ENCODE measurements around the gene BAZ2B. TPM values are rescaled to one million over a fixed set of nuclear protein-coding genes. Genes with fewer than 3 reads are reported as not detected.
A peak's percentile ranks its signal among the peaks of the same experiment; 100 is the strongest.

BAZ2B gene
- total RNA-seq, 1 experiment from 2014 or later = 43.3 TPM

DNA sequence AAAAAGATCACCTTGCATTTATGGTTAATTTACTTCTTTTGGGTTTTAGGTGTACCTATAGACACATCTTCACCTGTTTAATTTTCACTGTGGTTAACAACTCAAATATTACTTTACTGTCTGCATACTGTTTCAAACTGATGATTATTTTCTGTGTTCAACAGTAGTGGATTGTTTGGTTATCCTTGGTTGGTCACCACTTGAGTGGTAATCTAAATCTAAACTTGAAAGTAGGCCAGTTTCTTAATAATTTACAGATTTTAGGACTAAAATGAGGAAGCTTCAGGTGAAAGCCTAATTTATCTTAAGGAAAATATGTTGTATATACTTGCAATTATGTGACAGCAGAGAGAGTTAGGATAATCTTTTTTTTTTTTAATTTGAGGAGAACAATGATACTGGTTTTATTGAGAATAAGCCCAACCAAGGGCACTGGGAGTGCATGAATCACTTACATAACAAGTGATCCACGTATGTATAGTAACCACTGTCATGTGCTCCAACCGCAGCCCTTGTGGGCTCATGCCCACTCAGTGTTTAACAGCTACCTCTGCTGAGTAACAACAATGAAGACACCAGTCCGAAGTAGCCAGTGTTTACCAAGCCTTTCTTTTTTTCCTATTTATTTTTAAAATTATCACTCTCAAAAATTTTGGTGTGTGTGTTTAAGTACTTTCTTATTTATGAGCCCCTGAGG, 298.8 kb downstream of the BAZ2B start:
- intact Hi-C loops (cut with micrococcal nuclease; ENCODE audit: unreplicated experiment) = no loop called here
- Mint-ChIP-seq H3K9me3 (ENCODE audit: low read depth, unreplicated experiment) (no peaks in the 10 kb centered on the region), H3K27me3 (ENCODE audit: unreplicated experiment) (no peaks in the 10 kb centered on the region), H3K27ac (ENCODE audit: unreplicated experiment) (no peak overlapping the region), H3K4me1 (ENCODE audit: low read depth, unreplicated experiment) (peaks cover 5% of the 10 kb centered on the region), H3K36me3 (ENCODE audit: insufficient read depth, unreplicated experiment) (no peaks in the 10 kb centered on the region), H3K4me3 (ENCODE audit: low read depth, unreplicated experiment) (no peak overlapping the region)
- CTCF ChIA-PET = no interaction called here
- BruUV-seq (replicated peaks) = no TSS peak
- no peak for DNase-seq
- TF ChIP-seq, protein P1, sequence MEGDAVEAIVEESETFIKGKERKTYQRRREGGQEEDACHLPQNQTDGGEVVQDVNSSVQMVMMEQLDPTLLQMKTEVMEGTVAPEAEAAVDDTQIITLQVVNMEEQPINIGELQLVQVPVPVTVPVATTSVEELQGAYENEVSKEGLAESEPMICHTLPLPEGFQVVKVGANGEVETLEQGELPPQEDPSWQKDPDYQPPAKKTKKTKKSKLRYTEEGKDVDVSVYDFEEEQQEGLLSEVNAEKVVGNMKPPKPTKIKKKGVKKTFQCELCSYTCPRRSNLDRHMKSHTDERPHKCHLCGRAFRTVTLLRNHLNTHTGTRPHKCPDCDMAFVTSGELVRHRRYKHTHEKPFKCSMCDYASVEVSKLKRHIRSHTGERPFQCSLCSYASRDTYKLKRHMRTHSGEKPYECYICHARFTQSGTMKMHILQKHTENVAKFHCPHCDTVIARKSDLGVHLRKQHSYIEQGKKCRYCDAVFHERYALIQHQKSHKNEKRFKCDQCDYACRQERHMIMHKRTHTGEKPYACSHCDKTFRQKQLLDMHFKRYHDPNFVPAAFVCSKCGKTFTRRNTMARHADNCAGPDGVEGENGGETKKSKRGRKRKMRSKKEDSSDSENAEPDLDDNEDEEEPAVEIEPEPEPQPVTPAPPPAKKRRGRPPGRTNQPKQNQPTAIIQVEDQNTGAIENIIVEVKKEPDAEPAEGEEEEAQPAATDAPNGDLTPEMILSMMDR (IDR thresholded peaks at IDR 0.05; ENCODE audit: unreplicated experiment) = no peak

DNA sequence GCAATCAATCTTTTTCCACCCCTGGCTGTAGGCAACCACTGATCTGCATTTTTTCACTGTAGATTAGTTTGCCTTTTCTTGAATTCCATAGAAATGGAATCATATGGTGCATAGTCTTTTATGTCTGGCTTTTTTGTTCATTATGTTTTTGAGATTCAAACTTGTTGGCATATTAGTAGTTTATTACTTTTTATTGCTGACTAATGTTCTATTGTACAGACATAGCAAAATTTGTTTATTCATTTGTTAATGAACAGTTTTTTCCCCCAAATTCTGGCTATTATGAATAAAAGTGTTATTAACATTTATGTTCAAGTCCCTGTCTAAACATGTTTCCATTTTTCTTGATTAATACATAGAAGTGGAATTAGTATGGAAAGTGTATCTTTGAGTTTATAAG, 308.4 kb downstream of the BAZ2B start:
- H3K27me3 Mint-ChIP-seq (ENCODE audit: unreplicated experiment) = no peaks in the 10 kb centered on the region
- no peaks in the 10 kb centered on the region for H3K4me1 Mint-ChIP-seq (ENCODE audit: low read depth, unreplicated experiment)
- no peak overlapping the region for H3K4me3 Mint-ChIP-seq (ENCODE audit: low read depth, unreplicated experiment)
- H3K27ac Mint-ChIP-seq (ENCODE audit: unreplicated experiment) = no peak overlapping the region
- DNase-seq = no peak
- BruUV-seq (replicated peaks) = no TSS peak
- TF ChIP-seq, protein P1 (IDR thresholded peaks at IDR 0.05; ENCODE audit: unreplicated experiment) = no peak
- CTCF ChIA-PET = no interaction called here
- intact Hi-C loops (cut with micrococcal nuclease; ENCODE audit: unreplicated experiment) = no loop called here
- H3K9me3 Mint-ChIP-seq (ENCODE audit: low read depth, unreplicated experiment) = no peaks in the 10 kb centered on the region
- H3K36me3 Mint-ChIP-seq (ENCODE audit: insufficient read depth, unreplicated experiment) = no peaks in the 10 kb centered on the region

DNA sequence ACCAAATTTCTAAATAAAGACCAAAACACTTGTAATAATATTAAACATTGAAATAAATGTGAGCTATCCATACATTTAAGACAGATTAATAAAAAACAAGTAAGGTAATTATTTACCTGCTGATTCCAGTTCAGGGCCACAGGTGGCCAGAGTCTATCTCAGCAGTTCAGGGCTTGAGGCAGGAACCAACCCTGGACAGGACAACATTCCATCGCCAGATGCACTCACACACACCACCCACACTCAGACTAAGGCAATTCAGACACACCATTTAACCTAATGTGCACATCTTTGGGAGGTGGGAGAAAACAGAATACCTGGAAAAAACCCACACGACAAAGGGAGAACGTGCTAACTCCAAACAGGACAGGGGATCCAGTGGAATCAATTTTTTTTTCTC, 315.8 kb downstream of the BAZ2B start:
- TF ChIP-seq, protein P1 (IDR thresholded peaks at IDR 0.05; ENCODE audit: unreplicated experiment) = no peak
- no TSS peak for BruUV-seq (replicated peaks)
- DNase-seq = peak; percentile 51
- Mint-ChIP-seq H3K27me3 (ENCODE audit: unreplicated experiment) (no peaks in the 10 kb centered on the region), H3K9me3 (ENCODE audit: low read depth, unreplicated experiment) (no peaks in the 10 kb centered on the region), H3K4me3 (ENCODE audit: low read depth, unreplicated experiment) (peak overlapping the region; percentile 62), H3K36me3 (ENCODE audit: insufficient read depth, unreplicated experiment) (no peaks in the 10 kb centered on the region), H3K4me1 (ENCODE audit: low read depth, unreplicated experiment) (peaks cover 26% of the 10 kb centered on the region), H3K27ac (ENCODE audit: unreplicated experiment) (peak overlapping the region; percentile 48)
- CTCF ChIA-PET = interaction anchor here (1.0 kb wide), 1 partner anchor 14 kb away, joined by 3 read pairs; the partner anchor contains the start of gene WDSUB1
- intact Hi-C loops (cut with micrococcal nuclease; ENCODE audit: unreplicated experiment) = no loop called here

DNA sequence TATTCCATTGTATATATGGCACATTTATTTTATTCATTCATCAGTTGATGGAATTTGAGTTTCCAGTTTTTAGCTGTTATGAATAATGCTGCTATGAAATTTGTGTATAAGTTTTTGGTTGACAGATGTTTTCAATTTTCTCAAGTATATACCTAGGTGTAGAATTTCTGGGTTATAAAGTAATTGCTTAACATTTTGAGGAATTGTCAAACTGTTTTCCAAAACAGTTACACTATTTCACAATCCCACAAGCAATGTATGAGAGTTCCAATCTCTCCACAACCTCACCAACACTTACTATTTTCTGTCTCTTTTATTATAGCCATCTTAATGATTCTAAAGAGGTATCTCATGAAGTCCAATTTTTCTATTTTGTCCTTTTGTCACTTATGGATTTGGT, 317.4 kb downstream of the BAZ2B start:
- Mint-ChIP-seq H3K9me3 (ENCODE audit: low read depth, unreplicated experiment) (no peaks in the 10 kb centered on the region), H3K4me3 (ENCODE audit: low read depth, unreplicated experiment) (no peak overlapping the region), H3K4me1 (ENCODE audit: low read depth, unreplicated experiment) (peaks cover 26% of the 10 kb centered on the region), H3K27ac (ENCODE audit: unreplicated experiment) (no peak overlapping the region), H3K27me3 (ENCODE audit: unreplicated experiment) (no peaks in the 10 kb centered on the region), H3K36me3 (ENCODE audit: insufficient read depth, unreplicated experiment) (no peaks in the 10 kb centered on the region)
- DNase-seq = no peak
- intact Hi-C loops (cut with micrococcal nuclease; ENCODE audit: unreplicated experiment) = no loop called here
- BruUV-seq (replicated peaks) = no TSS peak
- TF ChIP-seq, protein P1 (IDR thresholded peaks at IDR 0.05; ENCODE audit: unreplicated experiment) = no peak
- CTCF ChIA-PET = no interaction called here

Data from Calu3 (cell line).